Neural progenitor cell (in vitro differentiated cells): ENCODE measurements around the gene RBM12. TPM values are rescaled to one million over a fixed set of nuclear protein-coding genes. Genes with fewer than 3 reads are reported as not detected.
A peak's percentile ranks its signal among the peaks of the same experiment; 100 is the strongest.

Experiments used
- DNase-seq: peaks from one replicate; pipeline ENCODE4 v3.0.0-alpha.2; 2016; ENCODE audit warnings: low spot score
- H2AFZ ChIP-seq: fragments of 200-600 bp; sonication (generic); replicated peaks from 2 replicates; pipeline ENCODE4 v1.6.1; 2016; ENCODE audit warnings: antibody characterized with exemption
- H3F3A ChIP-seq: fragments of 200-600 bp; sonication (generic); 2 replicates; pipeline ENCODE4 v1.6.1; 2016; ENCODE audit warnings: antibody characterized with exemption, low read depth
- H3K27ac ChIP-seq: fragments of 200-600 bp; sonication (generic); 2 replicates; pipeline ENCODE4 v1.5.1; 2016; ENCODE audit warnings: mild to moderate bottlenecking
- H3K27me3 ChIP-seq: fragments of 200-600 bp; sonication (generic); 2 replicates; pipeline ENCODE4 v1.6.1; 2016; ENCODE audit warnings: mild to moderate bottlenecking, moderate library complexity
- H3K36me3 ChIP-seq: fragments of 200-600 bp; sonication (generic); 2 replicates; pipeline ENCODE4 v1.5.1; 2016
- H3K4me1 ChIP-seq: fragments of 200-600 bp; sonication (generic); 2 replicates; pipeline ENCODE4 v1.6.1; 2016; ENCODE audit warnings: mixed run types
- H3K4me2 ChIP-seq: fragments of 200-600 bp; sonication (generic); 2 replicates; pipeline ENCODE4 v1.6.1; 2016
- H3K4me3 ChIP-seq: fragments of 200-600 bp; sonication (generic); 2 replicates; pipeline ENCODE4 v1.5.1; 2016
- H3K79me2 ChIP-seq: fragments of 200-600 bp; sonication (generic); 2 replicates; pipeline ENCODE4 v1.6.1; 2016; ENCODE audit warnings: low read depth
- H3K9ac ChIP-seq: fragments of 200-600 bp; sonication (generic); 2 replicates; pipeline ENCODE4 v1.6.1; 2016
- H3K9me3 ChIP-seq: fragments of 200-600 bp; sonication (generic); 2 replicates; pipeline ENCODE4 v1.5.1; 2016; ENCODE audit warnings: low read depth
- H4K20me1 ChIP-seq: fragments of 200-600 bp; sonication (generic); 2 replicates; pipeline ENCODE4 v1.6.1; 2016; ENCODE audit warnings: low read depth
- H3K27ac Mint-ChIP-seq: 3 replicates; pipeline ENCODE4 v1.8.0; 2021; ENCODE audit warnings: mixed read lengths
- H3K27me3 Mint-ChIP-seq: 2 replicates; pipeline ENCODE4 v1.8.0; 2022; ENCODE audit warnings: low read depth, mild to moderate bottlenecking, inconsistent platforms, moderate library complexity, mixed read lengths; ENCODE audit not compliant: insufficient read depth
- H3K36me3 Mint-ChIP-seq: 3 replicates; pipeline ENCODE4 v1.8.0; 2021; ENCODE audit warnings: mixed read lengths
- H3K4me1 Mint-ChIP-seq: 3 replicates; pipeline ENCODE4 v1.8.0; 2021; ENCODE audit warnings: mixed read lengths
- H3K4me3 Mint-ChIP-seq: 3 replicates; pipeline ENCODE4 v1.8.0; 2021; ENCODE audit warnings: mild to moderate bottlenecking, moderate library complexity, mixed read lengths
- H3K9me3 Mint-ChIP-seq: 3 replicates; pipeline ENCODE4 v1.8.0; 2020; ENCODE audit warnings: mixed read lengths
- CTCF ChIP-seq: fragments of 200-600 bp; sonication (generic); IDR thresholded peaks from 2 replicates; pipeline ENCODE4 v1.5.1; 2017; ENCODE audit warnings: antibody characterized with exemption, mild to moderate bottlenecking
- EZH2 ChIP-seq: fragments of 200-600 bp; sonication (generic); IDR thresholded peaks from 2 replicates; pipeline ENCODE4 v1.6.1; 2017; ENCODE audit warnings: antibody characterized with exemption, mild to moderate bottlenecking, moderate library complexity
- EZH2phosphoT487 ChIP-seq: fragments of 200-600 bp; sonication (generic); IDR thresholded peaks from 2 replicates; pipeline ENCODE4 v1.6.1; 2017; ENCODE audit warnings: antibody characterized with exemption
- total RNA-seq: library from RNA; depleted of rRNA; stranded (reverse); fragments of >200 nt; gene quantifications from 2 replicates; pipeline ENCODE4 v1.2.3, GENCODE V29; 2015; ENCODE audit warnings: low replicate concordance

Gene RBM12
- total RNA-seq, 1 donor from 2014 or later, result 112 TPM

DNA sequence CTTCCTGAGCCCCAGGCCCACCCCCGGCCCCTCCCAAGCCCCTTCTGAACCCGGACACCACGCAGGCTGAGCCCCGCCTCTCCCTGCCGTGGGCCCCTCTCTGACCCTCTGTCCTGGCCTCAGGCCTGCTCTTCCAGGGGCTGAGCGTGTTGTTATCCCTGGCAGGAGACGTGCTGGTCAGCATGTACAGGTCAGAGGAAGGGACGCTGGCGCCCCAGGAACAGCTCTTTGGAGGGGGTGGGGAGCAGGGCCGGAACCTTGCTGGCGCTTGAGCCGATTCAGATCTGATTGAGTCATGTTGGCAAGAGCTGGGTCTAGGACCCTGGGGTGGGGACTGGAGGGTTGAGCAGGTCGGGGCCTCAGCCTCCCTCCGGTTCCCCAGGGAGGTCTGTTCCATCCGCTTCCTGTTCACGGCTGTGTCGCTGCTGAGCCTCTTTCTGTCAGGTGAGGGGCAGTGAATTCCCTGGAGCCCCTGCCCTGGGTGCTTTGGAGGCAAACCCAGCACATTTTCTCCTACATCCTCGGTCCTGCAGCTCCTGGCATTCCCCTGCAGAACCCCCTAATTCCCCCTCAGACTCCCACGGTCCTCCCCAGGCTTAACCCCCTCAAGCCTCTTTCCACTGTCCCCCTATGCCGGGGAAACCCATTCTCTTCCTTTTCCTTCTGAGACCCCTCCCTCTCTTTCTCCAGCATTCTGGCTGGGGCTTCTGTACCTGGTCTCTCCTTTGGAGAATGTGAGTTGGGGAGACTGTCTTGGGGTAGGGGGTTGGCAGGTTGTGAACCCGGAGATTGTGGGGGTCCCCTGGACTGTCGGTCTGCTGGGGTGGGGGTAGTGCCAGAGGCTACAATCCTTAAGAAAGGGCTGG lies 47.1 kb downstream of the RBM12 start:
- H3K9me3 ChIP-seq, result no peaks in the 10 kb centered on the region
- Mint-ChIP-seq H3K4me1 (peaks cover 22% of the 10 kb centered on the region), H3K36me3 (peaks cover 12% of the 10 kb centered on the region), H3K27ac (no peak overlapping the region), H3K4me3 (peak overlapping the region; percentile 91), H3K9me3 (no peaks in the 10 kb centered on the region), H3K27me3 (peaks cover 11% of the 10 kb centered on the region)
- H3K4me3 ChIP-seq, result peak overlapping the region; percentile 46
- peaks cover 3% of the 10 kb centered on the region for H4K20me1 ChIP-seq
- no peaks in the 10 kb centered on the region for H3K36me3 ChIP-seq
- H3K27ac ChIP-seq, result no peak overlapping the region
- no peak overlapping the region for H2AFZ ChIP-seq
- peak overlapping the region; percentile 94 for H3K4me2 ChIP-seq
- H3K79me2 ChIP-seq, result no peaks in the 10 kb centered on the region
- no peak overlapping the region for H3K9ac ChIP-seq
- H3F3A ChIP-seq, result peaks cover 67% of the 10 kb centered on the region
- H3K27me3 ChIP-seq, result peaks cover 15% of the 10 kb centered on the region
- DNase-seq, result peak; percentile 79
- peaks cover 14% of the 10 kb centered on the region for H3K4me1 ChIP-seq
- TF ChIP-seq CTCF (peak; percentile 54), EZH2phosphoT487 (no peak)

GRCh38 chr20:35616465-35617396 lies 48.0 kb downstream of the RBM12 start:
- DNase-seq, result peak; percentile 100
- Histone ChIP-seq H3K4me3 (peak overlapping the region; percentile 46), H3K9ac (no peak overlapping the region), H3K27ac (no peak overlapping the region), H3K27me3 (peaks cover 15% of the 10 kb centered on the region), H4K20me1 (peaks cover 3% of the 10 kb centered on the region), H3K4me2 (peak overlapping the region; percentile 94), H3K36me3 (no peaks in the 10 kb centered on the region), H3K79me2 (no peaks in the 10 kb centered on the region), H3F3A (peaks cover 58% of the 10 kb centered on the region), H2AFZ (no peak overlapping the region), H3K4me1 (peaks cover 14% of the 10 kb centered on the region), H3K9me3 (no peaks in the 10 kb centered on the region)
- Mint-ChIP-seq H3K4me3 (peak overlapping the region; percentile 91), H3K27ac (no peak overlapping the region), H3K36me3 (peaks cover 9% of the 10 kb centered on the region), H3K27me3 (peaks cover 11% of the 10 kb centered on the region), H3K4me1 (peaks cover 22% of the 10 kb centered on the region), H3K9me3 (no peaks in the 10 kb centered on the region)
- no peak for TF ChIP-seq EZH2phosphoT487
- TF ChIP-seq CTCF, result no peak
- no peak for TF ChIP-seq EZH2

DNA sequence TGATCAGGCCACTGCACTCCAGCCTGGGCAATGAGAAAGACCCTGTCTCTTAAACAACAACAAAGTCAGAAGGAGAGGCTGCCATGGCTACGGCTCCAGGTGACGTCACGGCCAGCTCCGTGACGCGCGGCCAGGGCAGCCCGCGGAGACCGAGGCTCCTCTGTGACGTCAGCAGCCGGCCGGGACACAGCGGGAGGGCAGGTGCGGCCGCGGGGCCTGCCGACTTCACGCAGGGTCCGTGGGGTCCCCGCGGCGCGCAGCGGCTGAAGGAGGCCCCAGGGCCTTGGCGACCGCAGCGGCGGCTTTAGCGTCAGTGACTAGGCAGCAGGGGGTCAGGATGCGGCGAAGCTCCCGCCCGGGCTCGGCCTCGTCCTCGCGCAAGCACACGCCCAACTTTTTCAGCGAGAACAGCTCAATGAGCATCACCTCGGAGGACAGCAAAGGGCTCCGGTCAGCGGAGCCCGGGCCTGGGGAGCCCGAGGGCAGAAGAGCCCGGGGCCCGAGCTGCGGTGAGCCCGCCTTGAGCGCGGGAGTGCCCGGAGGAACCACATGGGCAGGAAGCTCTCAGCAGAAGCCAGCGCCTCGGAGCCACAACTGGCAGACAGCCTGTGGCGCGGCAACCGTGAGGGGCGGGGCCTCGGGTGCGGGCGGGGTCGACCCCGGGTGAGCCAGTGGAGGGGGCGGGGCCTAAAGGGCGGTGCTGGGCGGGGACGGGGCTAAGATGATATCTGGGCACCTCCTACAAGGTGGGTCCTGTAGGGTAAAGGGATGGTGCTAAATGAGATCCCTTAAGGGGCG lies 48.8 kb downstream of the RBM12 start, which contains the start of gene SPAG4:
Gene SPAG4, plus strand, starts transcription at position 163 of the 798 bp plus-strand sequence. Its CDS starts 175 bp downstream, at position 338.
- H3K4me1 ChIP-seq, result peaks cover 14% of the 10 kb centered on the region
- H3K27me3 ChIP-seq, result peaks cover 15% of the 10 kb centered on the region
- H3K4me2 ChIP-seq, result peak within 1 kb of the TSS; percentile 94
- no peaks in the 10 kb centered on the region for H3K79me2 ChIP-seq
- no peaks in the 10 kb centered on the region for H3K9me3 ChIP-seq
- no peak within 1 kb of the TSS for H3K27ac ChIP-seq
- H3K9ac ChIP-seq, result no peak within 1 kb of the TSS
- TF ChIP-seq CTCF (no peak), EZH2phosphoT487 (no peak), EZH2 (no peak)
- peaks cover 3% of the 10 kb centered on the region for H4K20me1 ChIP-seq
- Mint-ChIP-seq H3K36me3 (peaks cover 2% of the 10 kb centered on the region), H3K27ac (peak within 1 kb of the TSS; percentile 33), H3K4me1 (peaks cover 22% of the 10 kb centered on the region), H3K4me3 (peak within 1 kb of the TSS; percentile 91), H3K27me3 (peaks cover 8% of the 10 kb centered on the region), H3K9me3 (no peaks in the 10 kb centered on the region)
- no peak for DNase-seq
- no peaks in the 10 kb centered on the region for H3K36me3 ChIP-seq
- H2AFZ ChIP-seq, result peak within 1 kb of the TSS; percentile 72
- peak within 1 kb of the TSS; percentile 46 for H3K4me3 ChIP-seq
- peaks cover 50% of the 10 kb centered on the region for H3F3A ChIP-seq
